Nucleus accumbens (tissue), 56 donors: ENCODE results near the gene KRTAP10-7.
"Not testable (repeated sequence)": the region's sequence is repeated elsewhere in the genome, so short reads cannot be mapped to it uniquely, and the experiment has no call there.

Experiments
- DNase-seq, 56 donors: peaks; one replicate each; lab custom pipeline; 2025; lab: John Stamatoyannopoulos, UW

KRTAP10-7 gene

GRCh38 chr21:44600118-44600978 is at the start of gene KRTAP10-7:
KRTAP10-7 (plus strand) TSS chr21:44600597; CDS start chr21:44600622, 25 bp downstream.
- not testable (repeated sequence) for DNase-seq

- no peak for DNase-seq
Measured at GRCh38 chr21:44550807-44551206, 49.6 kb upstream of the KRTAP10-7 start.

GRCh38 chr21:44551340-44551961 is 48.9 kb upstream of the KRTAP10-7 start, which contains the start of gene KRTAP10-2:
KRTAP10-2 (minus strand) TSS chr21:44551505; CDS start chr21:44551458, 47 bp downstream.
- no peak for DNase-seq

- DNase-seq, result no peak
Measured at GRCh38 chr21:44552136-44552535, 48.3 kb upstream of the KRTAP10-7 start.

GRCh38 chr21:44552681-44553080 is 47.7 kb upstream of the KRTAP10-7 start:
- no peak for DNase-seq

GRCh38 chr21:44555200-44555875 is 45.1 kb upstream of the KRTAP10-7 start:
- DNase-seq, result no peak

GRCh38 chr21:44556879-44557278 is 43.5 kb upstream of the KRTAP10-7 start:
- DNase-seq, result no peak

- DNase-seq, result no peak
Measured at GRCh38 chr21:44557491-44558328, 42.7 kb upstream of the KRTAP10-7 start.

- not testable (repeated sequence) for DNase-seq
Measured at GRCh38 chr21:44558329-44558675, 42.1 kb upstream of the KRTAP10-7 start.

- no peak for DNase-seq
Measured at GRCh38 chr21:44558695-44559094, 41.7 kb upstream of the KRTAP10-7 start, which contains the start of gene KRTAP10-3. KRTAP10-3 (minus strand) TSS chr21:44558795; CDS start chr21:44558715, 80 bp downstream.

- no peak for DNase-seq
Measured at GRCh38 chr21:44564099-44564498, 36.3 kb upstream of the KRTAP10-7 start.

- no peak for DNase-seq
Measured at GRCh38 chr21:44564886-44565598, 35.4 kb upstream of the KRTAP10-7 start.

- no peak for DNase-seq
Measured at GRCh38 chr21:44566403-44566802, 34.0 kb upstream of the KRTAP10-7 start.

- no peak for DNase-seq
Measured at GRCh38 chr21:44567481-44568171, 32.8 kb upstream of the KRTAP10-7 start.

- no peak for DNase-seq
Measured at GRCh38 chr21:44568261-44568660, 32.1 kb upstream of the KRTAP10-7 start.

GRCh38 chr21:44568667-44569556 is 31.5 kb upstream of the KRTAP10-7 start:
- DNase-seq, result no peak

GRCh38 chr21:44569861-44570517 is 30.4 kb upstream of the KRTAP10-7 start:
- no peak for DNase-seq
